Head of caudate nucleus (tissue), 42 donors: ENCODE results near the gene LATS2.

ENCODE experiments used
- DNase-seq, 42 donors: peaks; one replicate each; pipeline versions ENCODE4 v3.0.0 to v3.0.0-alpha.2; 2020 to 2021; ENCODE audit warnings: mixed read lengths in 7 of 42
- intact Hi-C: fragments of 100-400 bp; cut with DNase I; formaldehyde crosslinking; loops from one replicate; pipeline ENCODE4 v1.15.0; 2022

LATS2 gene

DNA sequence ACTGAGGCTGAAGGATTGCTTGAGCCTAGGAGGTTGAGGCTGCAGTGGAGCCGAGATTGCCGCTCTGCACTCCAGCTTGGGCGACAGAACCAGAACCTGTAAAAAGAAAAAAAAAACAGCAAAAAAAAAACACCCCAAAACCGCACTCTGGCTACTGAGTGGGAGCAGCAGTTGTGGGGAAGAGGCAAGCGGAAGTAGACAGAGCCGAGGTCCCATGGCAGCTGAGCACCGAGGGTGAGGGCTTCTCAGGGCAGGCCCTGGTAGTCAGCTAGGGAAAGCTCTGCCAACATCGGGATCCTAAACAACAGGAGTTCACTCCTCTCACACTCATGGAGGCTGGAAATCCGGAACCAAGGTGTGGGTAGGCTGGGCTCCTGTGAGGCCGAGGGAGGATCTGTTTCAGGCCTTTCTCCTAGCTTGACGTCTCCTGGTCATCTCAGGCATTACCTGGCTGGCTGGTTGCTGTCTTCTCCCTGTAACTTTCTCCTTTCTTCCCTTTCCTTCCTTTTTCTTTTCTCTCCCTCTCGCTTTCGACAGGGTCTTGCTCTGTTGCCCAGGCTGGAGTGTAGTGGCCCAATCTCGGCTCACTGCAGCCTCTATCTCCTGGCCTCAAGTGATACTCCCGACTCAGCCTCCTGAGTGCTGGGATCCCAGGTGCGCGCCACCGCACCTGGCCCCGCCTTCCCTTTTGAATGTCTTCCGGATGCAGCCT lies 15.8 kb upstream of the LATS2 start:
- intact Hi-C loops: no loop called here
- DNase-seq: peak in 1 of 42 donors; percentile 22

DNA sequence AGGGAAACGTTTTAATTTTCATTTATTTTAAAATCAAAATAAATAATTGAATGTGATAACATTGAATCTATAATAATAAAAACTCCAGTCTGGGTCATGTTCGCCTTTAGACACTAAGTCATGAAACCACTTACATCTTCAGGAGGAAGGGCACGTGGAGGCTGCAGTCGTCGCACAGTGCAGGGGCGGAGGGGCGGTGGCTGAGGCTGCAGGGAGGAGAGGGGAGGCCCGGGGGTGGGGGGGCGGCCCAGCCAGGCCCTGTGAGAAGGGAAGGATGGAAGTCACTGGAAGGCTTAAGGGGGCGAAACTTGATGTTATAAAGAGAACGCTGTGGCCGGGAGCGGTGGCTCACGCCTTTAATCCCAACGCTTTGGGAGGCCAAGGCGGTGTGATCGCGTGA lies 14.9 kb upstream of the LATS2 start:
- intact Hi-C loops: no loop called here
- peak in 1 of 42 donors; percentile 25 for DNase-seq

DNA sequence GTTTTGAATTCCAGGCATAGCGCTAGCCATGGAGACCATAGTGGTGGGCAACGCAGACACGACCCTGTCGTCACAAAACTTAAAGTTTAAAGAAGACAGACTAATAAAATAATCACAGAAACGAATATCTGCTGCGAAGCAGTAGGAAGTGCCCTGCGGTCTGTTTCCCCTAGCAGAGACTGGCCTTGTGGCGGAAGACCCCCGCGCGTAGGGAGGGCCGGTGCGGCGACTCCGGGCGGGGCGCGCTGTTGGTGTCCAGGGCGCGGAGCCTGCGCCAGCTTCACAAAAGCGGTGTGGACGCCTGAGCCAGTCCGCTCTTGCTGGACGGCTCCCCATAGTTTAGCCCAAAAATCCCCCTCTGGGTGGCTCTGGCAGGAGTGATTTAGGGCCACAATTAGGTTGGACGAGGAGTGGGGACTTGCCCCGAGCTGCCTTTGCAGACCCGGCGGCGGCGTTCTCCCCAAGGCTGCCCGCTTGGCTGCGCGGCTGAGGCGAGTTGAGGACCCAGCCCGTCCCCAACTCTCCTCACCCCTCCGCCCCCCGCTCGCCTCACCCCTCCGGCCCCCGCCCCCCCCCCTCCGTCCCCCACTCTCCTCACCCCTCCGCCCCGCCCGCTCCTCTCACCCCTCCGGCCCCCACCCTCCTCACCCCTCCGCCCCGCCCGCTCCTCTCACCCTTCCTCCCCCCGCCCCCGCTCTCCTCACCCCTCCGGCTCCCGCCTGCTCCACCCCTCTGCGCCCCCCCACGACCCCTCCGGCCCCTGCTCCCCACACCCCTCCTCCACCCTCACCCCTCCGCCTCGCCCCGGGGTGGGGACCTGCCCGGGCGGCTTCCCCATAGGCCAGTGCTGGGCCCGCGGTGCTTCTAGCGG lies 14.2 kb upstream of the LATS2 start:
- peak in 10 of 42 donors; percentile 4 to 35 (median 10) for DNase-seq
- intact Hi-C loops: no loop called here

DNA sequence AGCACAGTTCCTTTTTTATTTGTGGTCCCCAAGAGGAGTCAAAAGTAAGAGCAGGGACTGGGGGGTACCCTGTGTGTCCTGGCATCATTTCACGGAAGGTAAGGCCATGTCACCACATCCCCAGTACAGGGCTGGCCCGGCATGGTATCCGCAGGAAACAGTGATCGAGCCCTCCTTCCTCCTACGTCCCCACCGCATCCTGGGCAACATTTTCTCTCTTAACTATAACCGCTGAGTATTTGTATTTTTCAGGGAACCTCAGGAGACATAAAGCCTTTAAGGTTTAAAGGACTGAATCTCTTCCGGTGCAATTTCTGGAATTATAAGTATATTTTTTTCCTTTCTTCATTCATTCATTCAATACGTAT lies 13.6 kb upstream of the LATS2 start:
- peak in 1 of 42 donors; percentile 34 for DNase-seq
- intact Hi-C loops: no loop called here

DNA sequence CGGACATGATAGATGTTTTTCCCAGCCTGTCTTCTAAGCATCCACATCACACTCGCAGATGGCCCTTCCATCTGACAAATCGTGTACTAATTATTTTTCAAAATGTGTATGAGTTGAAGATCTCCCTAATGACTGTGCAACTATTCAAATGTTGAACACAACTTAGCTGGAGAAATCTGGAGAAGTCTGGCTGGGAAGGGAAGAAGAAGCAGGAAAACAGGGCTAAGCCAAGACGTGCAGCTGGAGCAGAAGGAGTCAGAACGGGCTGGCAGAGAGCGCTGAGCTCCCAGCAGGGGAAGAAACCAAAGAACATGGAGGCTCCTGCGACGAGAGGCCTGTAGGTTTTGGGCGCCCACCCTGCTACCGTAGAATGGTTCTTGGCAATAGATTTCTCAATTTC lies 13.2 kb upstream of the LATS2 start:
- peak in 1 of 42 donors; percentile 33 for DNase-seq
- intact Hi-C loops: no loop called here

DNA sequence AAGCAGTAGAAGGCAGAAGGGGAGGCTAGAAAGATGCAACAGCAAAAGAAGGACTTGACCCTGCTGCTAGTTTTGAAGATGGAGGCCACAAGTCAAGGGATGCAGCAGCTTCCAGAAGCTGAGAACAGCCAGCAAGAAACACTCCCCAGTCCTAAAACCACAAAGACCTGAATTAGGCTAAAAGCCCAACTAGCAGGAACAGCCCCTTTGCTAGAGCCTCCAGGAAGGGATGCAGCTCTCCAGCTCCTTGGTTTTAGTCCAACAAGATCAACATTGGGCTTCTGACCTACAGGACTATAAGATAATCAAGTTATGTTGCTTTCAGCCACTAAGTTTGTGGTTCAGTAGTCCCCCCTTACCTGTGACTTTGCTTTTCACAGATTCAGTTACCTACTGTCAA lies 10.5 kb upstream of the LATS2 start:
- DNase-seq: no peak
- intact Hi-C loops: no loop called here

DNA sequence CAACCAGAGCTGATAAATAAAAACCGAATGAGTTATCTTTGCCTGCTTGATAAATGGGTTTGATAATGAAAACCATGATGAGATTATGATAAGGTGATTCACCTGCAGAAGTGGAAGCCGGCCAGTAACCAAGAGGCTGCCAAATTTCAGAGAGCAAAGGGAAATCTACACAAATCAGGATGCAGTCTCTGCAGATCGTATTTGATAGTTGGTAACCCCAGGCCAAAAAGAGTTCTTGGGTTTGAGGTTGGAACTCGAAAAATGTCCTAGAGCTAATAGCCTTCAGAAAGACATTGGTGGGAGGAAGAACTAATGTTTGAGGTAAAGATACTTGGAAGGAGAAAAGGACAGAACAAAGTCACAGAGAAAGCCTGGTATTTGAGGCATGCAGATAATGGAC lies 9.6 kb upstream of the LATS2 start:
- intact Hi-C loops: no loop called here
- DNase-seq: peak in 1 of 42 donors; percentile 6

DNA sequence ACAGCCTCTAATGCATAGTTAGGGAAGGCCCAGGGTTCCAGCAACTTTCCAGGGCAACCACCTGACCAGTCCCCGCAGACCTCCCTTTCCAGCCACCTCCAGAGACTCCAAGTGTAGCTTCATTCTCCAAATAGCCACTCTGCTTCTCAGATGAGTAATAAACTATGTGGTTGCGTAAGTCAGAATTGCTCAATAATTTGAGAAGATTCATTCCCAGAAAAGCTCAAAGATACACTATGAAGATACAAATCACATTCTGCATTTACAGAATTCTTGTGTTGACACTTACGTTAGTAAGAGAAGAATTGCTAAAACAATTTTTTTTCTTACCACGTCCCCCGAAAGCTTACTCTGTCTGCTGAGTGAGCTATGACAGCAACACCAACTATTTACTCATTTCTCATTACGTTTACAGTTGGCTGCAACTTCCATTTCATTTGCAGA lies 8.2 kb upstream of the LATS2 start:
- DNase-seq: peak in 1 of 42 donors; percentile 32
- intact Hi-C loops: loop anchor here (10.0 kb wide), 1 partner anchor 125 kb away; no protein-coding TSS in a partner anchor

DNA sequence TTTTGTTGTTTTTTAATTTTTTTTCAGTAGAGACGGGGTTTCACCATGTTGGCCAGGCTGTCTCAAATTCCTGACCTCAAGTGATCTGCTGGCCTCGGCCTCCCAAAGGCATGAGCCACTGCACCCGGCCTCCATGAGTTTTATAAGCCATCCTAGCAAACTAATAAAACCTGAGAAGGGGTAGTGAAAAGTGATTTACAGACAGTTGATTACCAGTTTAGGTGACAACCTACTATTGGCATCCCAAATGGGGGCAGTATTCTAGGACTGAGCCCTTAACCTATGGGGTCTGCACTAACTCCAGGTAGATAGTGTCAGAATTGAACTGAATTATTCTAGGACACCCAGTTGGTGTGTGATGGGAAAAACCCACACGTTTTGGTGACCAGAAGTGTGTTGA lies 6.5 kb upstream of the LATS2 start:
- intact Hi-C loops: loop anchor here (10.0 kb wide), 1 partner anchor 123 kb away; no protein-coding TSS in a partner anchor
- peak in 1 of 42 donors; percentile 17 for DNase-seq

DNA sequence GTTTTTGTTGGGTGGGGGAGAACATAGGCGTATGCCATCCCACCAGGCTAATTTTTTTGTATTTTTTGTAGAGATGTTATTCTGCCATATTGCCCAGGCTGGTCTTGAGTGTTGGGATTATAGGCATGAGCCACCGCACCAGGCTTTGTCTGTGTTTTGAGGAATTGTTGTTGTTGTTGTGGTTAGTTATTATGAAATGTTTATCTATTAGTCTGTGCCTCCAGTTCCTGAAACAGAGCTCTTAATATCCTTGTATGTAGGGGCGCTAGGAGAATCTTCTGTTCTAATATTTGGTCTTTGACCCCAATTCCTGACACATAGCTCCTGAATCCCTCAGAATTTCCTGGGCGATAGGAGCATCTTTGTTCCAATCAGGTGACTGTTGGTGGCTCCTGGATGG lies 5.6 kb upstream of the LATS2 start:
- intact Hi-C loops: loop anchor here (10.0 kb wide), 1 partner anchor 122 kb away; no protein-coding TSS in a partner anchor
- peak in 1 of 42 donors; percentile 14 for DNase-seq

DNA sequence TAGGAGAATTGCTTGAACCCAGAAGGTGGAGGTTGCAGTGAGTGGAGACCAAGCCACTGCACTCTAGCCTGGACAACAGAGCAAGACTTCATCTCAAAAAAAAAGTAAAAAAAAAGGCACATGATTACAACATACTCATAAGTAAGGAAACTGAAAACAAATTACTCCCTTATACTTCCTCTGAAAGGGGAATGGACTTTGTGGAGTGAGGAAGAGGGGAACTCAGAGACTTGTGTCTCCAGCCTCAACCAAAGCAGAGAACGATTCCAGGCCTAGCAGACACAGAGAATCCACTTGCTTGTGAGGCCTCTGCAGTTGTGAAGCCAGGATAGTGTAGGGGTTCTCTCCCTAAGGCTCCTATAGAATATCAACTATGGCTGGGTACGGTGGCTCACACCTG lies 4.3 kb upstream of the LATS2 start:
- intact Hi-C loops: loop anchor here (10.0 kb wide), 1 partner anchor 121 kb away; no protein-coding TSS in a partner anchor
- DNase-seq: no peak

DNA sequence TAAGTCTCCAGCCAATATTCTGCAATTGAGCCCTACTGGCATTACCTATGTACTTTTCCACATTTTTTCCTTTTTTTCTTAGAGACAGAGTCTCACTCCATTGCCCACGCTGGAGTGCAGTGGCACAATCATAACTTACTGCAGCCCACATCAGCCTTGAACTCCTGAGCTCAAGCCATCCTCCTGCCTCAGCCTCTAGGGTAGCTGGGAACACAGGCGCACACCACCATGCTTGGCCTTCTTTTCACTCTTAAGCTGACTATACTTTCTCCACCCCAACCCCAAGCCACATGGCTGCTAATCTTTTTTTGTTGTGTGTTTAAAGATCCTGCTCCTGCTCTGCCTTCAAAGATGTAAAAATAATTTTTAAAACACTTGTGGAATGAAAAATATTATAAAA lies 1.6 kb upstream of the LATS2 start:
- DNase-seq: no peak
- intact Hi-C loops: loop anchor here (10.0 kb wide), 1 partner anchor 118 kb away; no protein-coding TSS in a partner anchor

DNA sequence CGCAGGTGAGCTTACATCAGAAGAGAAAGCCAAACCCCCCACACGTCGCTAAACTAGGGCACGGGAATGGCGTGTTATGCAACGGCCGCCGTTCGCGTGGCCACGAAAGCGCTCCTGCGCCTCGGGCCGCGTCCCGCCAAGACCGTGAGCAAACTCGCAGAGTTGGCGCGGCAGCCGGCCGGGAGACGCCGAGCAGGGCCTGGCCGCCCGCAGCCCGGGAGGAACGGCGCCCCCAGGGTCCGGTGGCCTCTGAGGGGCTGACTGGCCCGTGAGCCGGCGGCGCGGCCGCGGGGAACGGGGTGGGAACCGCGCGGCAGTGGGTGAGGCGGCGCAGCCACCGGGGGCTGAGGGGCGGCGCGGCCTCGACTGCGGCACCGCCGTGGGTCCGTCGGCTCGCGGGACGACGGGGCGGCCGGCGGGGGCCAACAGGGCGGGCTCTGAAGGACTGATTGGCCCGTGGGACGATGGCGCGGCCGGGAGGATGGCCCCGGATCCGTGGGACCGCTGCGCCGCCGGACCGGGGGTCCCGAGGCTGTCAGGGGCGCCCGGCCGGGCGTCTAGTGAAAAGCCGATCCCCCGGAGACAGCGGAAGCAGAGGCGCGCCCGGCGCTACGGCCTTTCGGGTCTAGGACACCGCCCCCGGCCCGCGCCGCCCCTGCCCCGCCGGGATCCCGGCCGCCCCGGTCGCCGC lies 903 bp downstream of the LATS2 start:
- intact Hi-C loops: loop anchor here (10.0 kb wide), 1 partner anchor 116 kb away; no protein-coding TSS in a partner anchor
- peak in 23 of 42 donors; percentile 8 to 53 (median 23) for DNase-seq

DNA sequence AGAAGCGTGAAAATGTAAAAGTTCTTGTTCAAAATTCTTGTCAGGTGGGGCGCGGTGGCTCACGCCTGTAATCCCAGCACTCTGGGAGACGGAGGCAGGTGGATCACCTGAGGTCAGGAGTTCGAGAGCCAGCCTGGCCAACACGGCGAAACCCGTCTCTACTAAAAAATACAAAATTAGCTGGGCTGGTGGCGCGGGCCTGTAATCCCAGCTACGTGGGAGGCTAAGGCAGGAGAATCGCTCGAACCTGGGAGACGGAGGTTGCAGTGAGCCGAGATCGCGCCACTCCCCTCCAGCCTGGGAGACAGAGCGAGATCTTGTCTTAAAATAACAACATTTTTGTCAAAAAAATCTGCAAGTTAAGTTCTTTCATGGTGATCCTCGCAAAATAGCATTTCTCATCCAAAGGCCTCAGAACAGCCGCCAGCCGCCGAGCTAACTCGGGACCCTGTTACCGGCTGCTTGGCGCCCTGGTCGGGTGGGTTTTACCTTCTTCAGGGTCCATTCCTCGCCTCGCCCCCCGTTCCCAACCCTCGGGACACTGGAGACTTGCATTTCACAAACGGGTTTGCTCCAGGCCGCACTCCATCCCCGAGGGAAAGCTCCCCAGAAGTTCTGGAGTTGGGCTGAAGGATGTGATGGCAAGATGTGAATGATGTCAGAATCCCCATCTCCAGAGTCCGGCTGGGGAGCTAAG lies 1.6 kb downstream of the LATS2 start:
- peak in 1 of 42 donors; percentile 20 for DNase-seq
- intact Hi-C loops: loop anchor here (10.0 kb wide), 1 partner anchor 115 kb away; no protein-coding TSS in a partner anchor

DNA sequence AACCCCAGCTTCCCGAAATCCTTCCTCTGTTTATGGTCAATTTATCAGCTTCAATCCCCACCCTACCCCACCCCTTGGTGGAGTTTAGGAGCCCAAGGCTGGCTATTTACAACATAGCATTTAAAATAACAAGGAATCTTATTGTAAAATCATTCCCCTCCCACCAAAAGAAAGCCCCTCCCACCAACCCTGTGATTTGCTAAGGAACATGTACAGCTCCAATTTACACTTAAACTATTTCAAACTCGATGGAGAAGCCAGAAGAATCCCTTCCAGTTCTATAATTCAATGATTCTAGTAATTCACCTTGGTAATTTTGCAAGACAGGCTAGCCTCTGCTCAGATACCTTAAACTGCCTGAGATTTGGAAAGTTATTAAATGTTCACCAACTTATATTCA lies 3.0 kb downstream of the LATS2 start:
- intact Hi-C loops: no loop called here
- DNase-seq: no peak

DNA sequence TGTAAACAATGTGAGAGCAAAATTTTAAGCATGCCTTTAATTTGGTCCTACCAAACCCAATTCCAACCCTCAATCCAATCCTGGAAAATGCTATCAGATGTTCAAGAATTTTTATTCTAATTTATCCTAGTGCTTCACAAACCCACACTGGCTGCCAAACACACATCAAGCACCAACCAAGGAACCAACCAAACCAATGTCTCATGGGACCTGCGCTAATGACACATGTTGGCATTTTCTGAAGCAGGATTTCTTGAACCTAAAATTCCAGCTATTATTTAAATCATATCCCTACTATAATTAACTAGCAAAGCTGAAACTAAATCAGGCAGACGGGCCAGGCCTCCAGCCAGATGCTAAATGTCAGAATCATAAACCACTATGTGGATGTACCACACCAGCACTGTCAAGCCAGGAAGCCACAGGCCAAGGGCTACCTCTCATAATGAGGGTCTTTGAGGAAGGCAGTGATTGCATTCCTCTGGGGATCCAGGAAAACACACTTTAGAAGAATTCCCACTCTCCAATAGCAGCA lies 5.8 kb downstream of the LATS2 start:
- DNase-seq: no peak
- intact Hi-C loops: no loop called here

DNA sequence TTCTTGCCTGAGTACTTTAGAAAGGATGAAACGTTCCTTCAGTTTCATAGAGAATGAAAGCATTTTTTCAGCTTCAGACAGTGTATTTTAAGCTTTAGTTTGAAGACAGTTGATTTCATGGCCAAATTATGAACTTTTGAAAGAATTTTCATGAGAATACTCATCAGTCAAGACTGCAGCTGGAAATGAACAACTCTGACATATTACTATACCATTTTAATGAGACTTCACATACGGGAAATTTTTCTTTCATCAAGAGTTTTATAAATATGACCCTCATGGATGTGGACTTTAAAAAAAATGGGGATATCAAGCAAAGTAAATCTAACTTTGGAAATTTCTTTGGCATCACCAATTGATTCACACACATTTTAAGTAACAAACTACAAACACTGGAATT lies 6.4 kb downstream of the LATS2 start:
- intact Hi-C loops: no loop called here
- DNase-seq: no peak

DNA sequence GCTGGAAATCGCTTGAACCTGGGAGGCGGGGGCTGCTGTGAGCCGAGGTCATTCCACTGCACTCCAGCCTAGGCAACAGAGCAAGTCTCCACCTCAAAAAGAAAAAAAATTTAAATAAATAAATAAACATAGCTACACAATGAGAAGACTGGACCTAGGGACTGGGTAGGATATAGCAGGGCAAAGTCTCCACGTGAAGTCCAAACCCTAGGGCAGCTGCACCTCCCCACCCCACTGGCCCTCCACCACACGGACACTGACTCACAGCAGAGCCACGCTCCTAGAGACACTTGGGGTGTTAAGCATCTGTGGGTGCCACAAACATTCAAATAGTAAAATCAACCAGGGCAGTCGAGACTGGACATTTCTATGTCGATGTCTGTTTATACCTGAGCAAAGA lies 7.1 kb downstream of the LATS2 start:
- no peak for DNase-seq
- intact Hi-C loops: no loop called here

DNA sequence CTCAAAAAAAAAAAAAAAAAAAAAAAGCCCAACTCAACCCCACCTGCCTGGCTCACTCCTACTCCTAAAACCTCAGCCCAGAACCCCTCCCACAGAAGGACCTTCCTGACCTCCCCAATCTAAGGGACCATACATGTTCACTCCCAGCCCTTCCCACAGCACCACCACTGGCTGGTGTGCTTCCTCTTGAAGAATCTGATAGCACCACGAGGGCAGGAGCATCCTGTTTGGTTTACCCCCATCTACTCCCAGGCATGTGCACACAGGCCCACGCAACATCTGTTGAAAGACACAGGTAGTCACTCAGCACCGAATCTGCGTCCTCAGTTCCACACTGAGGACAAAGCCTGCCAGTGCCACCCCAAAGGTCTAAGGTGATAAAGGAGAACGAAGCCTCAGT lies 8.2 kb downstream of the LATS2 start:
- intact Hi-C loops: no loop called here
- no peak for DNase-seq
